ENCODE data around the gene OLFM2. TPM values are rescaled to one million over a fixed set of nuclear protein-coding genes. Genes with fewer than 3 reads are reported as not detected.

OLFM2 gene
- 0.72 and 0.75 TPM in 2 replicates for total RNA-seq

- H3K4me3 ChIP-seq (ENCODE audit: low read depth, low read length) = no peak within 1 kb of the TSS
- no peak for DNase-seq (ENCODE audit: low read depth)
- TF ChIP-seq CTCF (conservative IDR thresholded peaks at IDR 0.05; ENCODE audit: low read depth, low read length) = no peak
These were observed at the start of gene OLFM2 for GRCh38 chr19:9936326-9937000. OLFM2 (minus strand) TSS chr19:9936515; CDS start chr19:9936366, 149 bp downstream.

DNA sequence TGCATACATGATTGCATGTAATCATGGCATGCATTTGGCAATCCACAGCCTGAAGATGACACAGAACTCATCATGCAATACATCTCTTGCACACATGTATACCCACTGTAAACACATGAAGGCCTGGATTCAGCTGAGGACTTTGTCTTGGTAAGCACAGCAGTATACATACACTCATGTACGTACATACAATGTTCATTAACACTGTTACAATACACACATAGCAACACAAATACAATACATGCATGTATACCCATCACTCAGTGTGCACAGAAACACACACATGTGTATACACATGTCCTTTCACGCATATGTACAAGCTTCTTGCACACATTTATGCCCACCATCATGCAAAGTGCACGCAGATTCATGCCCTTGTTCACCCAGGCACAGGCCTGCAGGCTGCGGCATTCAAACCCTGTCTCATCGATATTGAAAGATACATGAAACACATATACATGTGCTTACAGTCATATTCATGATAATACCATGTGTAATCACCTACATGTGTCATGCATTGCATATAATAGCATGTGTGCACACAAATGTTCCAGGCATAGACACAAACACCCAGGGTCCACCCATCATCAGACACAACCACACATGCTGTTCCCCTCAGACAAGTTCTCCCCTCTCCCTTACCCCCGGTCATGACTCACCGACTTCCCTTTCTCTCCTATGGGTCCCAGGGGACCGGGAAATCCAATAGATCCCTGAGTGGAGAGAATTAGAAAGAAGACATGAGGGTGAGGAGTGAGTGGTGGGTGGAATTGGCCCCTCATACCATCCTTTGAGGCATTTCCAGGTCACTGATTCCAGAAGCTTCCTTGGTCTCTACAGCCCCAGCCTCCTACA, 45.3 kb upstream of the OLFM2 start:
- no peak for DNase-seq (ENCODE audit: low read depth)
- H3K4me3 ChIP-seq (ENCODE audit: low read depth, low read length) = no peak overlapping the region
- TF ChIP-seq CTCF (conservative IDR thresholded peaks at IDR 0.05; ENCODE audit: low read depth, low read length) = no peak

DNA sequence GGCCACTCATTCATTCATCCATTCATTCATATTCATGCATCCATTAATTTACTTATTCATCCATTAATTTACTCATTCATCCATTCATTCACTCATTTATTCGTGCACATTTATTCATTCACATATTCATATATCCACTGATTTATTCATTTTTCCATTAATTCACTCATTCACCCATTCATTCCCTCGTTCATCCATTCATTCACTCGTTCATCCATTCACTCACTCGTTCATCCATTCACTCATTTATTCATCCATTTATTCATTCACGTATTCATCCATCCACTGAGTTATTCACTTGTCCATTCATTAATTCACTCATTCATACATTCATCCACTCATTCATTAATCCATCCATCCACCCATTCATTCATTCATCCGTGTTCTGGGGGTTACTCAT, 35.8 kb upstream of the OLFM2 start:
- no peak overlapping the region for H3K4me3 ChIP-seq (ENCODE audit: low read depth, low read length)
- DNase-seq (ENCODE audit: low read depth) = no peak
- no peak for TF ChIP-seq CTCF (conservative IDR thresholded peaks at IDR 0.05; ENCODE audit: low read depth, low read length)

GRCh38 chr19:9971166-9971897, 35.0 kb upstream of the OLFM2 start:
- no peak for DNase-seq (ENCODE audit: low read depth)
- H3K4me3 ChIP-seq (ENCODE audit: low read depth, low read length) = no peak overlapping the region
- no peak for TF ChIP-seq CTCF (conservative IDR thresholded peaks at IDR 0.05; ENCODE audit: low read depth, low read length)

DNA sequence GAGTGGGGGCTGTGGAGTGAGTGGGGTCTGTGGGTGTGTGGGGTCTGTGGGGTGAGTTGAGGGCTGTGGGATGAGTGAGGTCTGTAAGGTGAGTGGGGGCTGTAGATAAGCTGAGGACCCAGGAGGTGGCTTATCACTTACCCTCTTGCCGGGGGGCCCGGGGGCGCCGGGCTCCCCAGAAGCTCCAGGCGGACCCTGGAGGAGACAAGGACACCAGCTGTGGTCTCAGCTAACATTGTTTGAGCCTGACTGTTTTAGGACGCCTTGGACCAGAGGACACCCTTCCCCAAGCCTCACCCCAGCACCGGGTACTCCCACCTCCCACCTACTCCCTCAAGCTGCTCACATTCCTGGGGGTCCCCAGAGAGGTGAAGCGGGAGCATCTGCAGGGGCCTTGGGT, 34.2 kb upstream of the OLFM2 start:
- DNase-seq (ENCODE audit: low read depth) = no peak
- TF ChIP-seq CTCF (conservative IDR thresholded peaks at IDR 0.05; ENCODE audit: low read depth, low read length) = no peak

GRCh38 chr19:9969688-9969975, 33.3 kb upstream of the OLFM2 start:
- H3K4me3 ChIP-seq (ENCODE audit: low read depth, low read length) = no peak overlapping the region
- no peak for TF ChIP-seq CTCF (conservative IDR thresholded peaks at IDR 0.05; ENCODE audit: low read depth, low read length)
- DNase-seq (ENCODE audit: low read depth) = no peak

More for the DNA sequence above, 34.2 kb upstream of the OLFM2 start:
- no peak overlapping the region for H3K4me3 ChIP-seq (ENCODE audit: low read depth, low read length)
